ENCODE data around the gene DYRK3. TPM values are rescaled to one million over a fixed set of nuclear protein-coding genes. Genes with fewer than 3 reads are reported as not detected.

DYRK3 gene
- total and polyA plus RNA-seq, 9 of the 15 experiments (the other 6 are each of a cell fraction or from before 2014, with no cell fraction given) = 4.5 to 33.7 (median 25.7) TPM

GRCh38 chr1:206693029-206693428, 57.7 kb downstream of the DYRK3 start (continued):
- no peak for TF ChIP-seq CHAMP1 (IDR thresholded peaks at IDR 0.05)
- peak; percentile 89 for TF ChIP-seq PRDM10 (IDR thresholded peaks at IDR 0.05; ENCODE audit: partially characterized antibody)
- no peak for TF ChIP-seq FOS (IDR thresholded peaks at IDR 0.05; ENCODE audit: extremely low read depth, insufficient read length)
- TF ChIP-seq KLF1 (tag; IDR thresholded peaks at IDR 0.05) = no peak
- no peak for TF ChIP-seq CREB3 (tag; conservative IDR thresholded peaks at IDR 0.05; ENCODE audit: low read depth)
- no peak for TF ChIP-seq ATF2 (CRISPR knock-in tag; IDR thresholded peaks at IDR 0.05)
- TF ChIP-seq SP2 (IDR thresholded peaks at IDR 0.05; ENCODE audit: extremely low read depth, low read depth, low read length, poor library complexity, severe bottlenecking) = no peak
